Parathyroid adenoma (tissue), 2 donors: ENCODE data around the gene GRIN2C.

Experiments
- H2AFZ ChIP-seq: fragments of 300-600 bp; sonication (generic); one replicate; pipeline ENCODE4 v1.7.0; 2017; ENCODE audit warnings: antibody characterized with exemption, mild to moderate bottlenecking
- H3K27ac ChIP-seq: fragments of 300-600 bp; sonication (generic); one replicate; pipeline ENCODE4 v1.7.0; 2017
- H3K27me3 ChIP-seq: fragments of 300-600 bp; sonication (generic); one replicate; pipeline ENCODE4 v1.7.0; 2017; ENCODE audit warnings: low read length; ENCODE audit not compliant: control insufficient read depth, insufficient read depth
- H3K36me3 ChIP-seq: fragments of 300-600 bp; sonication (generic); one replicate; pipeline ENCODE4 v1.7.0; 2017; ENCODE audit warnings: low read length; ENCODE audit not compliant: control insufficient read depth, insufficient read depth
- H3K4me1 ChIP-seq: fragments of 300-600 bp; sonication (generic); one replicate; pipeline ENCODE4 v1.7.0; 2017; ENCODE audit warnings: control low read depth
- H3K4me2 ChIP-seq: fragments of 300-600 bp; sonication (generic); one replicate; pipeline ENCODE4 v1.7.0; 2017; ENCODE audit warnings: low read length
- H3K4me3 ChIP-seq: fragments of 300-600 bp; sonication (generic); one replicate; pipeline ENCODE4 v1.7.0; 2017; ENCODE audit warnings: low read depth, low read length
- H3K79me2 ChIP-seq: fragments of 300-600 bp; sonication (generic); one replicate; pipeline ENCODE4 v1.7.0; 2017; ENCODE audit warnings: control low read depth
- H3K9ac ChIP-seq: fragments of 300-600 bp; sonication (generic); one replicate; pipeline ENCODE4 v1.7.0; 2017; ENCODE audit warnings: mild to moderate bottlenecking
- H3K9me3 ChIP-seq: fragments of 300-600 bp; sonication (generic); one replicate; pipeline ENCODE4 v1.7.0; 2017; ENCODE audit warnings: low read length; ENCODE audit not compliant: control insufficient read depth
- CTCF ChIP-seq: fragments of 300-600 bp; sonication (generic); IDR thresholded peaks from one replicate; pipeline ENCODE4 v1.7.0; 2017; ENCODE audit warnings: antibody characterized with exemption, mild to moderate bottlenecking
- donor health status: primary hyperparathyroidism.

Gene GRIN2C

GRCh38 chr17:74831444-74832146 lies 28.1 kb downstream of the GRIN2C start:
- Histone ChIP-seq H3K4me1 (no peaks in the 10 kb centered on the region), H3K4me3 (no peak overlapping the region), H2AFZ (no peak overlapping the region), H3K27ac (no peak overlapping the region), H3K4me2 (no peak overlapping the region), H3K36me3 (no peaks in the 10 kb centered on the region), H3K27me3 (no peaks in the 10 kb centered on the region), H3K9me3 (no peaks in the 10 kb centered on the region), H3K79me2 (no peaks in the 10 kb centered on the region), H3K9ac (no peak overlapping the region)
- no peak for TF ChIP-seq CTCF

- Histone ChIP-seq H3K27me3 (no peaks in the 10 kb centered on the region), H3K4me2 (no peak overlapping the region), H3K9me3 (no peaks in the 10 kb centered on the region), H3K79me2 (no peaks in the 10 kb centered on the region), H3K9ac (no peak overlapping the region), H3K4me3 (no peak overlapping the region), H2AFZ (no peak overlapping the region), H3K27ac (no peak overlapping the region), H3K4me1 (no peaks in the 10 kb centered on the region), H3K36me3 (no peaks in the 10 kb centered on the region)
- TF ChIP-seq CTCF, result no peak
These were observed 28.8 kb downstream of the GRIN2C start for GRCh38 chr17:74830861-74831260.

GRCh38 chr17:74827800-74828199 lies 31.9 kb downstream of the GRIN2C start:
- no peaks in the 10 kb centered on the region for H3K79me2 ChIP-seq
- H3K9ac ChIP-seq, result no peak overlapping the region
- no peak overlapping the region for H3K27ac ChIP-seq
- no peak overlapping the region for H2AFZ ChIP-seq
- no peaks in the 10 kb centered on the region for H3K27me3 ChIP-seq
- H3K4me3 ChIP-seq, result no peak overlapping the region
- peaks cover 3% of the 10 kb centered on the region for H3K4me1 ChIP-seq
- no peaks in the 10 kb centered on the region for H3K36me3 ChIP-seq
- no peak overlapping the region for H3K4me2 ChIP-seq
- H3K9me3 ChIP-seq, result no peaks in the 10 kb centered on the region
- no peak for TF ChIP-seq CTCF

GRCh38 chr17:74825952-74826719 lies 33.5 kb downstream of the GRIN2C start:
- no peaks in the 10 kb centered on the region for H3K36me3 ChIP-seq
- no peaks in the 10 kb centered on the region for H3K27me3 ChIP-seq
- no peak overlapping the region for H3K4me3 ChIP-seq
- no peak for TF ChIP-seq CTCF
- no peak overlapping the region for H2AFZ ChIP-seq
- peaks cover 3% of the 10 kb centered on the region for H3K4me1 ChIP-seq
- no peaks in the 10 kb centered on the region for H3K9me3 ChIP-seq
- H3K79me2 ChIP-seq, result no peaks in the 10 kb centered on the region
- no peak overlapping the region for H3K27ac ChIP-seq
- H3K4me2 ChIP-seq, result no peak overlapping the region
- no peak overlapping the region for H3K9ac ChIP-seq
